Amygdala (tissue), 56 donors: Measurements from ENCODE around the gene EIF6.
"Not testable (repeated sequence)": the region's sequence is repeated elsewhere in the genome, so short reads cannot be mapped to it uniquely, and the experiment has no call there.

Source experiments
- DNase-seq, 56 donors: peaks; one replicate each; lab custom pipeline; 2025; lab: John Stamatoyannopoulos, UW

Gene EIF6

DNA sequence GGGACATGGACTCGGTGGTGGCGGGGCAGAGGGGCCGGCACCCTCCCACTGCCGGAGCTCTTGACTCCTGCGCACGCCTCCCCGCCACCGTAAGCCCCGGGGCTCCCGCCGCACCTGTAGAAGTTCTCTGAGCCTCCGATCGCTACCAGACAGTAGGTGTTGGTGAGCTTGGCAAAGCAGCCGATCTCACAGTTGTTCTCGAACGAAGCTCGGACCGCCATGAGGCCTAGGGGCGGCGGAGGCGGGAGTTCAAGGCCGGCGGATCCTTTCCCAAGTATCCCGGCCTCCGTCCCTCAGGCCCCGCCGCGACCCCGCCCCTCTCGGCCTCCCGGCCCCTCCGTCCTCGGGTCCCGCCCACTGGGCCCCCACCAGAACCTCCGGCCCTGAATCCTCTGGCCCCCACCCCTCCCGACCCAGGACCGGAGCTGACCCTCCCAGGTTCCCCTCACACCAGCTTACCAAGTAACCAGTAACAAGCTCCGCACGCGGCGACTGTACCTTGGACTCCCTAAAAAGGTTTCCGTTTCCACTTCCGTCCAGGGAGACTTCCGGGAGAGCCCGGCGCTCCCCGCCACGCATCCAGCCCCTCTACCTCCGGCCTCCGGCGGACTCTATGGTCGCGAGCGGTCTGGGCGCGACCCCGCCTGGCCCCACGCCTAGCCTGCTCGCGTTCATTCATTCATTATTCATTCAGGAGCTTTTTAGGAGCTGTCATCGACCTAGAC, at the start of gene EIF6:
EIF6 (minus strand) TSS at position 506 of the 725 bp plus-strand sequence; CDS start at position 221, 285 bp downstream.
- DNase-seq: peak in 54 of 56 donors; percentile 18 to 81 (median 65)

DNA sequence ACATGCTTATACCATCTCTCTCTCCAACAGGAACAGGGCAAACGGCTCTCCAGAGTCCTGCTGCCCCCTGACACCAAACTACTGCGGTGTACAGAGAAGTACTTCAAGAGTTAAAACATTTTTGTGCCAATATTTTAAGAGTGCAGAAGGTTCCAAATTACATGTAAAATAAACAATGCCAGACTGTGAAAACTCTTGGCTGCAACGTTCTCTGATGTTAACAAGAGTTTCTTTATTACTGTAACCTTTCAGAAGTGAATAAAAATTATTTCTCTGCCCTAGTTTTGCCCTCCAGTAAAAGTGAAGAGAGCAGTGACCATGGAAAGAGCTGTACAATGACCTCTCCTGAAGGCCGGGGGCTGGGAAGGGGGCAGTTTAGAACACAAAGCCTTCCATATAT, 49.0 kb upstream of the EIF6 start:
- no peak for DNase-seq

DNA sequence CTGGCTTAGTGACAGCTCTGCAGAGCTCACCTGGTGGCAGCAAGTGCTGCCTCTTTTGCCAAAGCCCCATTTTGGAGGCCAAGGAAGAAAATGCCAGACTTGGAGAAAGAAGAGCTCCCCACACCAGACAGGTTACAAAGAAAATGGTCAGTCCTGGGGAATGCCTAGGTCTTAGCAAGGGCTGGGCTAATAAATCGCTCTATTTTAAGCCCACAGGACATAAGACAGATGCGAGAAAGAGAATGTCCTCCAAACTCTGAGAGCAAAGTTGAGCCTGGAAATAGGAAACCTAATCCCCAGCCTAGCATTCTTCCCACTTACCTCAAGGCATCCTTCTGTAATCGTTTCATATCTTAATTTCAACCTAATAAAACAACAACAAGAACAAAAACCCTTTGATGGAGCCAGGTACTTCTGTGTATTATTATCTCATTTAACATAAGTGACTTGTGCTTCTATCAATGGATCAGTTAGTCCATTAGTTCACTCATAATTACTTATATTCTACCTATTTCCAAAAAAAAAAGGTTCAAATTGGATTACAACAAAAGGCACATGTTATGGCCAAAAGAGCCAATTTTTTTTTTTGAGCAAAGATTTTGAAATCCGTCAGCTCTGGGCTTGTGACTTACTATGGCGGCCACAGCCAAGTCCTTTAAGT, 48.1 kb upstream of the EIF6 start:
- DNase-seq: no peak

DNA sequence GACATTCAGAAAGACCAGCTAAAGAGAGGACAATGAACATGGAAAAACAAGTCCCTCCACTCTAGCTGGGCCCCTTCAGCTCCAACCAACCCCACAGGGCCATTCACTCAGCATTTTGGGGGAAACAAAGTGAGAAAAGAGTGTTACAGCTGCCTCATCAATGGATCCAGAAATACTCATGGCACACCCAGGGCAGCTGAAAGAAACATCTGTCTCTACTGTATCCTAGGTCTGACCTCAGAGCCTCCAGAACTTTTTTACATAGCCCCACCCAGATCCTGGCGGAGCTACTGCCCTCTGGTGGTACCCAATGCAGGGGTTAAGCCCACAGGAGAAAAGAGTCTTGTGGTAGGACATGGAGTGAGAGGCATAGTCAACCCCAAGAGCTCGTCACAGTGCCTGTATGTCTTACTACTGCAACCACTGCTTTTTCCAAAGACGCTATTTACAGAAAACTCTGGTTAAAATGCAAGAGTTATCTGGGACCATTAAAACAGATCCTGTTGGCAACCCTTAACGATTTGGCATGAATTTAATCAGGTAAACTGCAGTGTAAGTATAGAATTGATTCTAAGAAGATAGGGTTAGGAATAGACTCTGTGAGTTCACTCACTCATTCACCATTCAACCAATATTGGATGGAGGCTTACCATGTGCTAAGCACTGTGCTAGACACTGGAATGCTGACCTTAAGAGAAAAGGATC, 45.0 kb upstream of the EIF6 start:
- no peak for DNase-seq

DNA sequence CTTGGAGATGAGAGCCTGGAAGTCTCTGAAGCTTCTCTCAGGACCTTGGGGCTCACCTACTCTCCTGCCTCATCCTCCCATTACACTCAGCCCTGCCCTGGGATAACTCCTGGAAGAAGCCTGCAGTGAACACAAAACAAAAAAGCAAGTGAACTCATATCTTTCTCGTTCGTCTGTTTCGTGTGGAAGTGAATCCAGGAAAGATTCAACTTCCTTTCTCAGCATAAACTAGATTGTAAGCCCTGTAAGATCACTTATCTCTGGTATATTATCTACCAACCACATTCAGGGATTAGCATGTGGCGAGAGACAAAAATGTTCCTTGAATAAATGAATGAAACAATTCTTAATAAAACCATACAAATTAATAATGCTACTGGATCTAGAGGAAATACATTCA, 44.1 kb upstream of the EIF6 start:
- DNase-seq: no peak

DNA sequence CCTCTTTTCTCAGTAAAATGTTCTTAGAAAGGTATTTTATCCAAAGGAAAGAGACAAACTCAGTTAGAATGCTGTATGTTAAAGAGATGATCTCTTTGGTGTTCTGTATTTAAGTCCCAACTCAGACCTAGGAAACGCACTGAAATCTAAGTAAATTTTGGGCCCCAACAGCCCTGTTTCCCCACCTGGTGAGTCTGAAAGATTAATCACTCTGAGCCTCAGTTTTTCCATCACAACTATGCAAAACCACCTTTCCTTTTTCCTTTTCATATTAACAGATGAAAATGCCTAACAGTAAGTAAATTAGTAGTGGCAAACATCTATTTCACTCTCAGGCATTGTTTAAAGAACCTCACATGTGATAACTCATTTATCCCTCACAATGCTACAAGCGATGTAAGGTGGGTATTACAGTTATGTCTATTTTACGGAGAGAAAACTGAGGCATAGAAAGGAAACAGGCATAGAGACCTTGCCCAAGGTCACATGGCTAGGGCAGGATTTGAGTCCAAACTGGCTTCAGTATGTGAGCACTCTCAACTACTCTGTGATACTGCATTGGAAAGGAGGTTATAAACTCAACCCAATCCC, 43.6 kb upstream of the EIF6 start:
- DNase-seq: no peak

DNA sequence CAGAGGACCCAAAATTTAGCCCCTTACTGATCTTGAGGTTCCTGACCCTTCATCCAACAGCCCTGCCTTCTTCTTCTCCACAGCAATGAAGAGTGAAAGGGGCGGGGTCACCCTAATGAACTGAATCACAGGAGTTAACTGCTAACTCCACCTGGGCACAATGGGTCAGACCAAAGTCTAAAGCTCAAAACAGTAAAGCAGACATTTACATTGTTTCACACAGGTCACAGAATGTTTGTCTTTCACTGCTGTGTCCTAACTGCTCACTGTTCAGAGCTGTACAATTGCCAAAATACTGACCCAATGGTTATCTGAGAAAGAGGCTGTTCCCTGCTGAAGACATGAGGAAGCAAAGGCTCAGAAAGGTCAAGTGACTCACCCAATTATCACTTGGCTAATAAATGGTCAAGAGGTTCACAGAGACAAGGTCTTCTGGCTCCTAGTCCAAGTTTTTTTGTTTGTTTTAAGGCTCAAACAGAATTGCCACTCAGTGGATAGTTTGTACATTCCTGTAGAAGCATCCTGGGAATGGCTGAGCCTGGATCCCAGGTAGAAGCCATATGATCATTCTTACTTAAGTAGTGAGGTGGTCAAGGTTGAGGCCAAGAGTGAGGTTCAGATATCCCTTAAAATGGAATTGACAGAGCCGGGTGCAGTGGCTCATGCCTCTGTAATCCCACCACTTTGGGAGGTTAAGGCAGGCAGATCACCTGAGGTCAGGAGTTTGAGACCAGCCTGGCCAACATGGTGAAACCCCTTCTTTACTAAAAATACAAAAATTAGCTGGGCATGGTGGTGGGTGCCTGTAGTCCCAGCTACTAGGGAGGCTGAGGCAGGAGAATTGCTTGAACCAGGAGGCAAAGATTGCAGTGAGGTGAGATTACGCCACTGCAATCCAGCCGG, 42.8 kb upstream of the EIF6 start:
- no peak for DNase-seq

DNA sequence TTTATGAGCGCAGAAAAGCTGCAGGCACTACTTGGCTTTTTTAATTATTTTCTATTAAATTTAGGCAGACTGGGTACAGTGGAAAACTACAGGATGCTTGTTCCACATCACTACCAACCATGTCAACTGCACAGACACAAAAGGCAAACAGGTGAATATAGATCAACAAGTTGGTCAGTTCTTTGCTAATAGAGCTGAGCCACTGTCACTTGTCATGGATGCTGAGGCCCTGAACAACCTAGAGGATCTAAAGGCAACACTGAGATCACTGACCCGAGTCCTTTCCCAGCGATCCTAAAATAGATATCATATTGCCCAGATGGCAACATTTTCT, 42.1 kb upstream of the EIF6 start:
- no peak for DNase-seq

DNA sequence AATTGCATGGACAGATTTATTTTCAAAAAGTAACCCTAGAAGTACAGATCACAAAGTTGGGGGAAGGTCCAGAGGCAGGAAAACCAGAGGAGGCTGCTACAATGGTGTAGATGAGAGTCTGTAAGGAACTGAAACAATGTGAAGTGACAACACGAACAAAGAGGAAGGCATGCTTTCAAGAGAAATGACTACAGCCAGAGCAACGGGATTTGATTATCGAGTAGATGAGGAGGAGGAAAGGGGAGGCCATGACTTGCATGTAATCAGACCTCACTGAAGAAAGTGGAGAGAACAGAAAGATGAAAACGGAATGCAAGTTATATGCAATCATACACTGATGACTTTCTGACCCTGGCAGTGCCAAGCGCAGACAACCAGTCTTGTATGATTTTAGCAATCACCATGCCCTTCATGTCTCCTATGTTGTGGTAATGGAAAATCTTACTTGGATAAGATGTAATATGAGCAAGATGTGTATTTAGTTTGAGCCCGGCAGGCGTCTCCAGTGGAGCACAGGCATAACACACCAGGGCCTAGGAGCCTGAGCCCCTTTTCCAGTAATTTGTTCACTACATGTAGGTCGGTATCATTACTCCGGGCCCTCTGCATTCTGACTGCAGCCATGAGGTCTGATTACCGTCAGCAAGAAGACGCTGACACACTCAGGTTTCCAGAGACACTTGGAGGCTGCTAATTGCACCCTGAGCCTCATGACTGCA, 41.6 kb upstream of the EIF6 start:
- DNase-seq: no peak

DNA sequence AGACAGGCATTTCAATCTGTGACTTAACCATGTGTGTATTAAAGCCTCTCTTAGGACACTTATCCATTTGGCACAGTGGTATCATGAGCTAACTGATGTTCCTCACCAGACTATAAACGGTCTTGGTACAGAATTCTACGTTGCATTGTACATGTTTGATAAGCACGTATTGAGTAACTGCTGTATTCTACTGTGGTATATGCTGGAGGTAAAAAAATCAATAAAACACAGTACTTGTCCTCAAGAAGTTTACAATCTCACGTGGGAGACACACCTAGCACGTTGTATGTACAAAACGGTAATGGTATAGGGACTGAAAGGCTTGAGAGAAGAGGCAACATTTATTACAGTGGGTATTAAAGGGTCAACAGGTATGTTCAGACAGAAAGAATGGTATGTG, 40.8 kb upstream of the EIF6 start:
- DNase-seq: no peak

DNA sequence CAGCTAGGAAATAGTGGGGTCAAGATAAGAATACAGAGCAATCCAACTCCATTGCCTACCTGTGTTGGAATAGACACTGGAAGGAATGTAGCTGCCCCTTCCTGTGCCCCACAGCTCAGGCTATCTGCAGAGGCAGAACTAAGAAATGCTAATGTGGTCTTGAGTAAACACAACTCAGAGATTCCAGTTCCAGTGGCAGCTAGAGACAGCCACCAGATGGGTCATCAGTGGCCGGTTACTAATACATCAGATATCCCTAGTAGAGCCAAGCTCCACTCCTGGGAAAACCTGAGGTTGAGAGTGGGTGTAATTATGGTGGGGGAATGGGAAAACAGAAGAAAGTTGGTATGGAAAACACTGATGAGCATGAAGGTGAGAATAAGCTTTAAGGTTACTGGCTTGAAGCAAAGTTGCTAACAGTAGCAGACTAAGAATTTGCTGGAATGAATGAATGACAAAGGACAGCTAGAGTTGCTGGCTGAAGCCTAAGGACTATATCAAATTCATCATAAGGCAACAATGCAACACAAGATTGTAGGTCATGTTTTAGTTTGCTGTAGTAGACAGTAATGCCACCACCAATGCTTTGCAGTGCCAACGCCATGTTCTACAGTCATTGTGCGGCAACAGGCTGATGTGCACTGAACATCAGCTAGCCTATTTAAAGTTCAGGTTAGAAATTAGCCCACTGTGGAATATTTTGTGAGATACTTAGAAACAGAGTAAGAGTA, 36.0 kb upstream of the EIF6 start:
- DNase-seq: no peak

DNA sequence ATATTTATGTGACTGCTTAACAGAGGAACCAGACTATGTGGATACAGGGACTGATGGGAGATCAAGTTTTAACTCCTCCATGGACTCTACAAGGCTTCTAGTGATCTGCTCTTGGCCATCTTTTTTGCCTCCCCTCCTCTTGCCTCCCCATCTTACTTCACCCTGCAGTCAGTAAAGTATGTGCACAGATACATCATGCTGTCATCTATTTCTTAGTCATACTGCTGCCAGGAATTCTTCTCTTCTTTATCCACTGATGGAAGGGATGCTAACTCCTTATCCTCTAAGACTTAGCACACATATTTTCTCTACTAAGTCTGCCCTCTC, 35.3 kb upstream of the EIF6 start:
- DNase-seq: no peak

DNA sequence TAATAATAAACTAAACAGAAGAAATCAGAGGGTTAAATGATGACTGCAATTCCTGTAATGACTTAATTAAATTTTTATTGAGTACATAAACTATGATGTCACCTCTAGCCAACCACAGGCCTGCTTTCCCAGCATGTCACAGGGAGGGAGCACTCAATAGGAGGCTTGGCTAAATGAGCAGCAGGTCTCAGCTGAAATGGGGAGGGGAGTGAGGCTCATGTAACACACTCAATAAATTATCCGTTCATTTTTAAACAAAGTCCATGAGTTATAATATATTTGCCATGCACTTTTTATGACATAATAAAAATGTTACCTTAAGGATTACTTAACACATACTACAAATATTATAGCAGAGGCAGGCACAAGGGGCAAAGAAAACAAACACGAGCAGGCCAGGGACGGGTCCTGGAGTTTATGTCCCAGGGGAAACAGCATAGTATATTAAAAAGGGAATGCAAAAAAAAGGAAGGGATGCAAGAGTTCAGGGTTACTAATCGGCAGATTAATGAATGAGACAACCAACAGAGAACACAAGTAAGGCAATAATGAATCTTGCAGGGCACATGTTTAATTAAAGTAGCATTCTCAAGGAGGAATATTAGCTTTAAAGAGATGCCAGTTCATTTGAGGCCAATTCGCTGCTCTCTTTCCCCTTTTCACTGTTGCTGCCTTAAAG, 34.8 kb upstream of the EIF6 start:
- DNase-seq: no peak

DNA sequence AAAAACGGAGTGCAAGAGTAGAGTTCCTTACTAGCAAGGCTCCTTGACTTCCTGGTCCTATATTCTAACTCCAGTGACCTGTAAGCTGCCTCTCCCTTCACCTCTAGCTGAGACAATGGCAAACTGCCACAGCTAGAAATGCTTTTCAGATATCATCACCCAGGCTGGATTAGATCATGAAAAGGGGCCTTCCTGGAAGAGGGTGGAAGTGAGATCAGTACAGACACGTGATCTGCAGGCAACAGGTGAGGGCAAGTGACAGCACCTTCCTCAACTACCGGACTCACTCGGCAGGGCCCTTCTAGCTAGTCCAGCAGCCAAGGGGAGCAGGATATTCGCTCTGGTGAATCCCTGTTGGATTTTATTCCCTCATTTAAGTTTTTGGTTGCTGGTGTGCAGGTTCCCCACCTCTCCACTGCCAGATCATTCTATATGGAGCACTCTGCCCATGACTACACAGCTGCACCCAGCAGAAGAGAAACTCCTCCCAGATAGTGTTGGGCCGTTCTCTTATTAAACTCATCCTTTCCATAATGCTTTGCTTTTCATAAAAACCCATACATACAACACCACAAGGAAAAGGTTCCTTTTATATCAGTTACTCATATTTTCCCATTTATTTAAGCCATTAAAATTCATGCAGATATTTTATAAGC, 34.1 kb upstream of the EIF6 start:
- DNase-seq: no peak

DNA sequence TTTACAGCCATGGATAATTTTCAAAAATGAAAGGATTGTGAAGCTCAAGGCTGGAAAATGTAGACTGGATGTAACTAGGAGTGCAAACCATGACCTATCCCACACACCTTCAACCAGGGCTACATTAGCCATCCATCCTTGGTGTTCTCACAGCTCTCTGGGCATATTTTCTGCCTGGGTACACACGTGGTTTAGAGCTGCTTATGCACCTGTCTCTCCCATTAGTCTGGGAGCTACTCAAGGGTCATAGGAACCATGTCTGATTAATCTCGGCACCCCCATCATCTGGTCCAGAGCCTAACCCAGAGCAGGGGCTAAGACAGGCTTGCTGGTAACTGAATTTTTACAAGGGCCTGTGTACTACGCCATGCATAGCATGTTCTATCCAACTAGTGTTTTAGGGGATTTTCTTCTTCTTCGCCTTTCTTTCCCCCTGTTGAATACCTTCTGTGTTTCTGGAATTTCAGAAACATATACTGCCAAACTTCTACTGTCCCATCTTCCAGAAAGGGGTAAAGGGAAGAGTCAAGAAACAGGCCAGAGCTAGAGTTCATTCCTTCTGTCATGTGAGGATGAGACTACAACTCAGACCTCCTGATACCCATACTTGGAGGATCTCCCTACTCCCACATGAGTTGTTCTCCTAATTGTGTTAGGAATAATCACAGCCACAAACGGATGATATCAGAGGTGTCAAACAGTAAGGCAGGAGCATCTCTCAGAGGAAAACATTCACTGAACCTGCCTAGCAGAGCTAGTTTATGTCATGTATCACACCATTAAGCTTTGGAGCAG, 33.0 kb upstream of the EIF6 start:
- no peak for DNase-seq

DNA sequence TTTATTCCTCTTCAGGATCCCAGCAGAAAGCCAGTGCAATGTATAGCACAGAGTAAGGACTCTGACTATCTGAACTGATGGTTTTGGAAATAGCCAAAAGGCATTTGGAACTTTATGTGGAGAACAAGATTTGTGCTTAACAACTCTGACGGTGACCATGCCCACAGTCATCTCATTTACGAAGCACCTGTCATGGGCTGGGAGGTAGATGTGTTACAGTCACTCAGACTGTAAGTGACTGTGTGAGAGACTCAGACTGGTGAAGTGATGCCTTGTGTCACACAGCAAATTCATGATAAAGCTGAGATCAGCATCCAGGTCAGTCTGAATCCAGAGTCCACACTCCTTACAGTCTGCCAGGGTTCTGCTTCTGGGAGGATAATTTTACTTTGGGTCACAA, 31.5 kb upstream of the EIF6 start:
- DNase-seq: no peak

DNA sequence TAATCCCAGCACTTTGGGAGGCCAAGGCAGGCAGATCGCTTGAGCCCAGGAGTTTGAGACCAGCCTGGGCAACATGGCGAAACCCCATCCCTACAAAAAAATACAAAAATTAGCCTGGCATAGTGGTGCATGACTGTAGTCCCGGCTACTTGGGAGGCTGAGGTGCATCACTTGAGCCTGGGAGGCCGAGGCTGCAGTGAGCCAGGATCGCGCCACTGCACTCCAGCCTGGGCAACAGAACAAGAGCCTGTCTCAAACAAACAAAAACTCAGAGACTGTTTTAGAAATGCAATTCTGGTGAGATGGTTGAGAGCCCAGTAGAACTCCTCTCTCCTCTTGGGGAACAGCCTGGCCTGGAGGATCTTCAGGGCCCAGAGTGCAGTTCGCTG, 31.1 kb upstream of the EIF6 start:
- not testable (repeated sequence) for DNase-seq
